HG02571 (cell line): Measurements from ENCODE around the gene PRF1.

Experiments used
- ATAC-seq: cut with Tn5 transposase; IDR thresholded peaks from one replicate; pipeline ENCODE4 v1.9.1; 2021; ENCODE audit warnings: mild to moderate bottlenecking, moderate library complexity; ENCODE audit not compliant: unreplicated experiment

The PRF1 gene

GRCh38 chr10:70579234-70580002 is 23.1 kb downstream of the PRF1 start:
- ATAC-seq, result no peak

GRCh38 chr10:70578371-70578947 is 24.1 kb downstream of the PRF1 start:
- ATAC-seq, result peak; percentile 47

- no peak for ATAC-seq
Measured at GRCh38 chr10:70576803-70577517, 25.6 kb downstream of the PRF1 start.

GRCh38 chr10:70575874-70576802 is 26.4 kb downstream of the PRF1 start:
- ATAC-seq, result peak; percentile 61

- ATAC-seq, result no peak
Measured at GRCh38 chr10:70575486-70575873, 27.1 kb downstream of the PRF1 start.

- no peak for ATAC-seq
Measured at GRCh38 chr10:70573599-70574506, 28.7 kb downstream of the PRF1 start.

GRCh38 chr10:70571636-70572439 is 30.7 kb downstream of the PRF1 start:
- no peak for ATAC-seq

- no peak for ATAC-seq
Measured at GRCh38 chr10:70571236-70571635, 31.3 kb downstream of the PRF1 start.

- no peak for ATAC-seq
Measured at GRCh38 chr10:70568781-70569495, 33.6 kb downstream of the PRF1 start.

- no peak for ATAC-seq
Measured at GRCh38 chr10:70568113-70568512, 34.4 kb downstream of the PRF1 start.

- ATAC-seq, result no peak
Measured at GRCh38 chr10:70567603-70568002, 34.9 kb downstream of the PRF1 start.

GRCh38 chr10:70566515-70567290 is 35.8 kb downstream of the PRF1 start:
- no peak for ATAC-seq

GRCh38 chr10:70565556-70566514 is 36.7 kb downstream of the PRF1 start:
- ATAC-seq, result no peak

- no peak for ATAC-seq
Measured at GRCh38 chr10:70564901-70565351, 37.6 kb downstream of the PRF1 start.

- ATAC-seq, result no peak
Measured at GRCh38 chr10:70564113-70564725, 38.3 kb downstream of the PRF1 start.

- no peak for ATAC-seq
Measured at GRCh38 chr10:70563230-70563629, 39.3 kb downstream of the PRF1 start.
